GM19193 (cell line): ENCODE measurements around the gene FDX1.

Experiments
- POLR2A ChIP-seq: IDR thresholded peaks from 4 replicates; pipeline ENCODE4 v1.6.1; 2011; ENCODE audit not compliant: insufficient read depth, insufficient read length; ENCODE audit errors: extremely low read depth

The FDX1 gene

GRCh38 chr11:110481523-110481922 lies 51.8 kb downstream of the FDX1 start:
- TF ChIP-seq POLR2A: no peak

DNA sequence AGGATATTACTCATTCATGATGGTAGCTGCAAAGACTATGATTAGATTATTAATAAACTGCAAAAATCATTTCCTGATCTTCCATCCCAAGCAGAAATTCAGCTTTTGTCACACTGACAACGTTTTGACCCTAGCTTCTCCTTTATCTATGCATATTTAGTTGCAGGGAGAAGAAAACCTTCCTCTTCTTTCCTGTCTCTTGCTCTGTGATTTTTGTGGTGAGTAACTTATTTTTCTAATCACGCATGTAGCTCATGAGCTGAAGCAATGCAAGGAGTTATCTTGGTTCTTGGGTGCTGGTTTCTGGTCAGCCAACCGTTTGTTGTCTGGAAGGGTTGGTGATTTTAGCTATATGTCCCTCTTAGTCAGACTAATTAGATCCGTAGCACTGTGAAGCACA lies 56.4 kb downstream of the FDX1 start:
- no peak for TF ChIP-seq POLR2A

DNA sequence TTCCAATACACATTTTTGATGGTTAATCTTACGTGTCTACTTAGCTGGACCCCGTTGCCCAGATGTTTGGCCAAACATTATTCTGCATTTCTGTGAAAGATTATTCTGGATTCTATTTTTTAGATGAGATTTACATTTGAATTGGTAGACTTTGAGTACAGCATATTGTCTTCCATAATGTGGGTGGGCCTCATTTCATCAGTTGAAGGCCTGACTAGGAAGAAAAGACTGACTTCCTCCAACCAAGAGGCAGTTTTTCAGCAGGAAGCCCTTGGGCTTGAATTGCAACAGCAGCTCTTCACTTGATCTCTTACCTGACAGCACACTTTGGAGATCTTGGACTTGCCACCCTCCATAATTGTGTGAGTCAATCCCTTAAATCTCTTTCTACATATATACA lies 58.7 kb downstream of the FDX1 start:
- no peak for TF ChIP-seq POLR2A

DNA sequence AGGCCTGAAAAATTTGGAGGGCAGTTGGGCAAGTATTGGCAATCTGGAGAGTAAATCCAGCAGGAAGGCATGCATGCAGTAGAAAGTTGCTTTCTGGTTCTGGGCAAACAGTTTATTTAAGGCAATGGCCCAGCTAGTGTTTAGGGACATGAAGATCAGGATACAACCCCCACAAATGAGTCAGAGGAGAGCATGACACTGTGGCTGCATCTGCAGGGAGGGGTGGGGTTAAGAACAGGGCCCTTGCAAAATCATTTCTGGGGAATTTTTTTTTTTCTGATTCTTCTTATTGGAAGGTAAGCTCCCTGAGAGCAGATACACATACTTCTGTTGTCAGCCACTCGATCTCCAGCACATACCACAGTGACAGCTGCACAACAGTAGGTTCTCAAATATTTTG lies 61.1 kb downstream of the FDX1 start:
- TF ChIP-seq POLR2A: no peak

- no peak for TF ChIP-seq POLR2A
Observed at GRCh38 chr11:110491577-110492320, 62.0 kb downstream of the FDX1 start.

- TF ChIP-seq POLR2A: no peak
Observed at GRCh38 chr11:110492321-110492685, 62.6 kb downstream of the FDX1 start.

DNA sequence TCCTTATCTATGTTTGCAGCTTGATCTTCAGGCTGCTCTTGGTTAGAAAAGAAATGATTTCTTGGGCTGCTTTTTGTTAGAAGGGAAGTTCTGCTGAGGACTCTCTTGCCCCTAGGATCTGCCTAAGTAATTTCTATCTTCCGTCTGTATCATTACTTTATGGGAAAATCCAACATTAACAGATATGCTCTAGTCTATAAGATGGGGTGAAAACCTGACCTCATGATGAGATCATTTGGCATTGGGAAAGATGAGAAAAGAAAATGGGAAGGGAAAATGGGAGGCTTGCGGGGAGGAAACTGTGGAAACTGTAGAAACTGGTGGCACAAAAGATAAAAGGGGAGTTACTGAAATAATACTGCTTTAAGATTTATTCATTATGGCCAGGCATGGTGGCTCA lies 63.6 kb downstream of the FDX1 start:
- no peak for TF ChIP-seq POLR2A

- TF ChIP-seq POLR2A: no peak
Observed at GRCh38 chr11:110497231-110497978, 67.7 kb downstream of the FDX1 start.

DNA sequence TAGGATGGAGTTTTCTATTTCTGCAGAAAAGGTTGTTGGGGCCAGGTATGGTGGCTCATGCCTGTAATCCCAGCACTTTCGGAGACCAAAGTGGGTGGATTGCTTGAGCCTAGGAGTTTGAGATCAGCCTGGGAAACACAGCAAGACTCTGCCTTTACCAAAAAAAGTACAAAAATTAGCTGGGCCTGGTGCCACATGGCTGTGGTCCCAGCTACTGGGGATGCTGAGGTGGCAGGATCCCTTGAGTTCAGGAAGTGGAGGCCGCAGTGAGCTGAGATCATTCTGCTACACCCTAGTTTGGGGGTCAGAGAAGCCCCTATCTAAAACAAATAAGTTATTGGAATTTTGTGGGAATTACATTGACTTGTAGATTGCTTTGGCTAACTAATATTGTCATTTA lies 71.7 kb downstream of the FDX1 start:
- TF ChIP-seq POLR2A: no peak

DNA sequence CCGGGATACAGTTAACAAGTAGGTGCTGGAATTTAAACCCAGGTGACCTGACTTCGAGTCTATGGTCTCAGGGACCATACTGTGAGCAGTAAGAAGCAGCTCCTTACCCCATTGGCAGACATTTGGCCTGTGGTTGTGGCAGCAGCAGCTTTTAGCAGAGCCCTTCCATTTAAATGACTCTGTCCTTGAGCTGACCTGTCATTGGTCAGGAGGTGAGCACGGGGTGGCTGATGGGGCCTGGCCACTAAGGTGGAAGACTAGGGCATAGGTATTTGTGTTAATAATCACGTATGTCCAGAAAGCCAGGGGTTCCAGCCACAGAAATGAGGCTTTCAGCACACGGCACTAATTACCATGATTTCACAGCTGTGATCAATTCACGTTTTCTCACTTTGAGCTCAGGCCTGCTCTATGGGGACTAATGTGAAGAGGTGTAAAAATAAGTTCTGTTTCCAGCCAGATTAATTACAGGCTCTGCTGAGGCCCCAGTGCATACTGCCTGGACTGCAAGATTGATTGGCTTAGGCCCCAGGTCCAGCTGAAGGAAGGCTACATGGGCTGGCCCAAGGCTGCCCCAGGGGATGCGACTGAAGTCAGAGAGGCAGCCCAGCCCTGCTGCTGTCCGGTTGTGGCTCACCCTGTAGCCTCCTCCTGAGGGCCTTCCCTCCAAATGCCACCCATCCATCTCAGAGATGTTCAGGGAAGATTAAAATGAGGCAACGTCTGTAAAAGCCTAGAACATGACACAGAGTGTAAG lies 76.0 kb downstream of the FDX1 start:
- no peak for TF ChIP-seq POLR2A

DNA sequence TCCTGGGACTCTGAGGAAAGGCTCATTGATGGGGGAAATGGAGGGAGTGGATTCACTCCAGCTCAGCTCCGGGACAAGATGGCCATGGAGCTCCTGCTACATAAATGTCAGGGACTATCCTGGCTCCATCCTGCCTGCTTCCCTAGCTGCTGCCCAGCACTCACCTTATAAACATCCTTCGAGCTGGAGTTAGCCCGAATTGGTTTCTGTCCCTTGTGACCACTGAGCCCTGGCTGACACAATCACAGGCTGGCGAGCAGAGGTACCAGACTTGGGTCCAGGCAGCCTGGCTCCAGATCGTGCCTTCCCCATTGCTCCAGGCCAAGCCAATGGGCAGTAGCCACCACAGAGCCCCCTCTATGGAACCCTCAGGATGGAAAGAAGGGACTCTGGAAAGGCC lies 77.6 kb downstream of the FDX1 start:
- no peak for TF ChIP-seq POLR2A

GRCh38 chr11:110508786-110509185 lies 79.0 kb downstream of the FDX1 start:
- TF ChIP-seq POLR2A: no peak

GRCh38 chr11:110509472-110509871 lies 79.7 kb downstream of the FDX1 start:
- TF ChIP-seq POLR2A: no peak

GRCh38 chr11:110512026-110512425 lies 82.3 kb downstream of the FDX1 start:
- TF ChIP-seq POLR2A: no peak

GRCh38 chr11:110513259-110513801 lies 83.6 kb downstream of the FDX1 start:
- TF ChIP-seq POLR2A: no peak
